Superior temporal gyrus (tissue), 1 donor: ENCODE measurements around the gene OGN.

Experiments used
- DNase-seq: peaks from one replicate; pipeline ENCODE4 v3.0.0-alpha.2; 2016; ENCODE audit errors: extremely low spot score

OGN gene

GRCh38 chr9:92345582-92345981, 58.8 kb downstream of the OGN start:
- DNase-seq = no peak

GRCh38 chr9:92342825-92343488, 61.4 kb downstream of the OGN start:
- DNase-seq = peak; percentile 30

GRCh38 chr9:92341578-92341977, 62.8 kb downstream of the OGN start:
- no peak for DNase-seq

GRCh38 chr9:92333282-92333634, 71.1 kb downstream of the OGN start:
- no peak for DNase-seq
